Liver (tissue), 3 donors: ENCODE data around the gene WNT7B.

Source experiments
- GABPA ChIP-seq, 2 donors: IDR thresholded peaks in 1 of 2; conservative IDR thresholded peaks in 1 of 2; 2 replicates each; pipeline ENCODE4 v1.6.1; 2016; ENCODE audit warnings: antibody characterized with exemption in 2 of 2, mild to moderate bottlenecking in 1 of 2, moderate library complexity in 1 of 2
- RAD21 ChIP-seq, 2 donors: IDR thresholded peaks; 2 replicates each; pipeline ENCODE4 v1.6.1; 2016; ENCODE audit warnings: antibody characterized with exemption in 2 of 2, mild to moderate bottlenecking in 2 of 2
- SP1 ChIP-seq: IDR thresholded peaks from 2 replicates; pipeline ENCODE4 v1.6.1; 2018; ENCODE audit warnings: antibody characterized with exemption, mild to moderate bottlenecking
- TAF1 ChIP-seq: conservative IDR thresholded peaks from 2 replicates; pipeline ENCODE4 v1.6.1; 2016; ENCODE audit warnings: antibody characterized with exemption, mild to moderate bottlenecking
- YY1 ChIP-seq: IDR thresholded peaks from 2 replicates; pipeline ENCODE4 v1.6.1; 2016; ENCODE audit warnings: antibody characterized with exemption, mild to moderate bottlenecking
- TF ChIP-seq, protein P1 (sequence below): fragments of 150-350 bp; IDR thresholded peaks from 2 replicates; pipeline ENCODE4 v1.5.1; 2017; ENCODE audit warnings: improper control_type of control experiment, low read depth, low read length; ENCODE audit not compliant: missing input control
- donor health status: healthy.
- donor health status: healthy.

DNA sequence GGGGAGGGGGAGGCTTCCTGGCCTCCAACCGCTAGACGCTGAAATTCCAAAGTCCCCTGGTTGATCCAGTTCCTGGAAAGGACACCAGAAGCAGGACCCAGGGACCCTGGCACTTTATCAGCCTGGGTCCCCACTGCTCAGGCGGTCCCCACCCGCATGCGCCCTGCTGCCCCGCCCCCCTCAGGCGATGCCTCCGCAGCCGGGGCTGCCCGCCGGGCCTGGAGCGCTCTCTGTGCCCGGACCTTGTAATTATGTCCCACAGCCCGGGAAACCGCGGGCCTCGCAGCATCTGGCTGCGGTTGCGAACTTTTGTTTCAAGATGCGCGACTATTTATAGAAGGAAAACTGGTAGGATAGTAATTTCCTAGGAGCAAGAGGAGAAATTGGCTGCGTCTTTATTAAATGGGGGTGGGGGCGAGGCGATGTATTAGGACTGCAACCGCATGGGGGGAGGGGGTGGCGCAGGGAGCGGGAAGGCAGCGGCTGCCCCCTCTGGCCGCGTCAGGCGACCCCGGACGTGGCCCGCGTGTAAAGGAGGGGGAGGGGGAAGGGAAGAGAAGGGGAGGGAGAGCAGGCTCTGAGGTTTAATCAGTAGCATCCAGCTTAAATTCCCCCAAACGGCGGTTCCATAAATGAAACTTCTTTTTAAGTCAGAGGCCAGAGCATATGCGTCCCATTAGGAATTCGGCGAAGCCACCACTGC lies 6.1 kb downstream of the WNT7B start:
- TF ChIP-seq TAF1: no peak
- TF ChIP-seq, protein P1, sequence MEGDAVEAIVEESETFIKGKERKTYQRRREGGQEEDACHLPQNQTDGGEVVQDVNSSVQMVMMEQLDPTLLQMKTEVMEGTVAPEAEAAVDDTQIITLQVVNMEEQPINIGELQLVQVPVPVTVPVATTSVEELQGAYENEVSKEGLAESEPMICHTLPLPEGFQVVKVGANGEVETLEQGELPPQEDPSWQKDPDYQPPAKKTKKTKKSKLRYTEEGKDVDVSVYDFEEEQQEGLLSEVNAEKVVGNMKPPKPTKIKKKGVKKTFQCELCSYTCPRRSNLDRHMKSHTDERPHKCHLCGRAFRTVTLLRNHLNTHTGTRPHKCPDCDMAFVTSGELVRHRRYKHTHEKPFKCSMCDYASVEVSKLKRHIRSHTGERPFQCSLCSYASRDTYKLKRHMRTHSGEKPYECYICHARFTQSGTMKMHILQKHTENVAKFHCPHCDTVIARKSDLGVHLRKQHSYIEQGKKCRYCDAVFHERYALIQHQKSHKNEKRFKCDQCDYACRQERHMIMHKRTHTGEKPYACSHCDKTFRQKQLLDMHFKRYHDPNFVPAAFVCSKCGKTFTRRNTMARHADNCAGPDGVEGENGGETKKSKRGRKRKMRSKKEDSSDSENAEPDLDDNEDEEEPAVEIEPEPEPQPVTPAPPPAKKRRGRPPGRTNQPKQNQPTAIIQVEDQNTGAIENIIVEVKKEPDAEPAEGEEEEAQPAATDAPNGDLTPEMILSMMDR: no peak
- TF ChIP-seq YY1: no peak
- TF ChIP-seq SP1: no peak
- TF ChIP-seq RAD21 (IDR thresholded peaks at IDR 0.05): no peak
- no peak for TF ChIP-seq GABPA (IDR thresholded peaks at IDR 0.05 in 1 of 2, conservative IDR thresholded peaks at IDR 0.05 in 1 of 2)
